ENCODE data around the gene ELL. TPM values are rescaled to one million over a fixed set of nuclear protein-coding genes. Genes with fewer than 3 reads are reported as not detected.
A peak's percentile ranks its signal among the peaks of the same experiment; 100 is the strongest.
"Not testable (repeated sequence)": the region's sequence is repeated elsewhere in the genome, so short reads cannot be mapped to it uniquely, and the experiment has no call there.

Gene ELL
- total RNA-seq, 1 experiment from 2014 or later: 18.6 TPM

DNA sequence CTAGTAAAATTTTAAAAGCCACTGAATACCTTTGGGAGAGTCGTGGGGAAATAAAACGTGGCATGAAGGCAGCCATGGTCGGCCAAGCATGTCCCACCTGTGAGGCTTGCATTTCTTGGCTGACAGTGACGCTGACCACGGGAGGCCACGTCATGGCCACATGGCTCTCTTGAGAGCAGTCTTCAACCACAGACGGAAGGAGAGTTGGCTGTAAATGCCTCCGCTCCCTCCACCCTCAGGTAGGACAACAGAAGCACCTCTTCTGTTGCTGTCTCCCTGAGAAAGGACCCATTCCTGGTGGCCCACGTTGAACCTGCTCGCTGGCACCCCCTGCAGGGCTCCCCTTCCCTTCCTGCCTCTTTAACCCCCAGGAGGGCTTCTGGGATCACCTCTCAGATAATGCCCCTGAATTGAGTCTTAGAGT is 113.8 kb downstream of the ELL start:
- ChIA-PET CTCF (no interaction called here), POLR2A (no interaction called here)
- in situ Hi-C loops (cut with HindIII; ENCODE audit: low pct_unique_long_range_greater_than_20kb, low sequenced_read_pairs): no loop called here

DNA sequence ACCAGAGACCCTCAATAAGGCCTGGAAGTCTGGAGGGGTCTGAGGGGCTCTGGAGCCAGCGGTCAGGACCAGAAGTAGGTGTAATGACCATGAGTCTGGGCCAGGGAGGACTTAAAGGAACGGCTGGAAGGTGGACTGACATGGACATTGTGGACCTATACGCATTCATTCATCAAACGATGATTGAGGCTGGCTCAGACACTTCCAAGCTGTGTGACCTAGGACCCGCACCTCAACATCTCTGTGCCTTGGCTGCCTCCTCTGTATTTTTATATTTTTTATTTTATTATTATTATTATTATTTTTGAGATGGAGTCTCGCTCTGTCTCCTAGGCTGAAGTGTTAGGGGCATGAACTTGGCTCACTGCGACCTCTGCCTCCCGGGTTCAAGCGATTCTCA is 115.1 kb downstream of the ELL start:
- BruUV-seq (replicated peaks): no TSS peak
- TF ChIP-seq, protein P1, sequence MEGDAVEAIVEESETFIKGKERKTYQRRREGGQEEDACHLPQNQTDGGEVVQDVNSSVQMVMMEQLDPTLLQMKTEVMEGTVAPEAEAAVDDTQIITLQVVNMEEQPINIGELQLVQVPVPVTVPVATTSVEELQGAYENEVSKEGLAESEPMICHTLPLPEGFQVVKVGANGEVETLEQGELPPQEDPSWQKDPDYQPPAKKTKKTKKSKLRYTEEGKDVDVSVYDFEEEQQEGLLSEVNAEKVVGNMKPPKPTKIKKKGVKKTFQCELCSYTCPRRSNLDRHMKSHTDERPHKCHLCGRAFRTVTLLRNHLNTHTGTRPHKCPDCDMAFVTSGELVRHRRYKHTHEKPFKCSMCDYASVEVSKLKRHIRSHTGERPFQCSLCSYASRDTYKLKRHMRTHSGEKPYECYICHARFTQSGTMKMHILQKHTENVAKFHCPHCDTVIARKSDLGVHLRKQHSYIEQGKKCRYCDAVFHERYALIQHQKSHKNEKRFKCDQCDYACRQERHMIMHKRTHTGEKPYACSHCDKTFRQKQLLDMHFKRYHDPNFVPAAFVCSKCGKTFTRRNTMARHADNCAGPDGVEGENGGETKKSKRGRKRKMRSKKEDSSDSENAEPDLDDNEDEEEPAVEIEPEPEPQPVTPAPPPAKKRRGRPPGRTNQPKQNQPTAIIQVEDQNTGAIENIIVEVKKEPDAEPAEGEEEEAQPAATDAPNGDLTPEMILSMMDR (IDR thresholded peaks at IDR 0.05): 0 out of 2 replicates have a peak, but pooled peaks have one; percentile 19
- TF ChIP-seq, protein P2, sequence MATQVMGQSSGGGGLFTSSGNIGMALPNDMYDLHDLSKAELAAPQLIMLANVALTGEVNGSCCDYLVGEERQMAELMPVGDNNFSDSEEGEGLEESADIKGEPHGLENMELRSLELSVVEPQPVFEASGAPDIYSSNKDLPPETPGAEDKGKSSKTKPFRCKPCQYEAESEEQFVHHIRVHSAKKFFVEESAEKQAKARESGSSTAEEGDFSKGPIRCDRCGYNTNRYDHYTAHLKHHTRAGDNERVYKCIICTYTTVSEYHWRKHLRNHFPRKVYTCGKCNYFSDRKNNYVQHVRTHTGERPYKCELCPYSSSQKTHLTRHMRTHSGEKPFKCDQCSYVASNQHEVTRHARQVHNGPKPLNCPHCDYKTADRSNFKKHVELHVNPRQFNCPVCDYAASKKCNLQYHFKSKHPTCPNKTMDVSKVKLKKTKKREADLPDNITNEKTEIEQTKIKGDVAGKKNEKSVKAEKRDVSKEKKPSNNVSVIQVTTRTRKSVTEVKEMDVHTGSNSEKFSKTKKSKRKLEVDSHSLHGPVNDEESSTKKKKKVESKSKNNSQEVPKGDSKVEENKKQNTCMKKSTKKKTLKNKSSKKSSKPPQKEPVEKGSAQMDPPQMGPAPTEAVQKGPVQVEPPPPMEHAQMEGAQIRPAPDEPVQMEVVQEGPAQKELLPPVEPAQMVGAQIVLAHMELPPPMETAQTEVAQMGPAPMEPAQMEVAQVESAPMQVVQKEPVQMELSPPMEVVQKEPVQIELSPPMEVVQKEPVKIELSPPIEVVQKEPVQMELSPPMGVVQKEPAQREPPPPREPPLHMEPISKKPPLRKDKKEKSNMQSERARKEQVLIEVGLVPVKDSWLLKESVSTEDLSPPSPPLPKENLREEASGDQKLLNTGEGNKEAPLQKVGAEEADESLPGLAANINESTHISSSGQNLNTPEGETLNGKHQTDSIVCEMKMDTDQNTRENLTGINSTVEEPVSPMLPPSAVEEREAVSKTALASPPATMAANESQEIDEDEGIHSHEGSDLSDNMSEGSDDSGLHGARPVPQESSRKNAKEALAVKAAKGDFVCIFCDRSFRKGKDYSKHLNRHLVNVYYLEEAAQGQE (IDR thresholded peaks at IDR 0.05; ENCODE audit: insufficient read depth in 1 of 2, low read depth in 2 of 2, low read length in 1 of 2): no peak
- in situ Hi-C loops (cut with HindIII; ENCODE audit: low pct_unique_long_range_greater_than_20kb, low sequenced_read_pairs) (no loop called here), intact Hi-C loops (cut with micrococcal nuclease; ENCODE audit: unreplicated experiment) (no loop called here)
- DNase-seq (ENCODE audit: low read depth, low spot score) (no peak), ATAC-seq (no peak)
- CTCF ChIA-PET: no interaction called here
- Histone ChIP-seq H3K27ac (ENCODE audit: low read length) (no peak overlapping the region), H3K36me3 (ENCODE audit: control insufficient read depth, insufficient read depth, low read length) (no peaks in the 10 kb centered on the region), H3K27me3 (ENCODE audit: control insufficient read depth, insufficient read depth, low read length) (no peaks in the 10 kb centered on the region), H3K9me3 (ENCODE audit: control insufficient read depth, insufficient read depth, low read depth, low read length) (no peaks in the 10 kb centered on the region), H3K4me3 (ENCODE audit: low read depth in 2 of 2, low read length in 2 of 2) (no peak overlapping the region), H3K4me1 (ENCODE audit: control insufficient read depth, insufficient read depth, low read length) (peaks cover 3% of the 10 kb centered on the region; the same call in 1 of the 2 replicates)
- POLR2A ChIA-PET: no interaction called here

More for the DNA sequence above, 113.8 kb downstream of the ELL start:
- no peak overlapping the region for H3K4me3 ChIP-seq (ENCODE audit: low read depth in 2 of 2, low read length in 2 of 2)
- no peak for TF ChIP-seq TCF7L2 (IDR thresholded peaks at IDR 0.05; ENCODE audit: low read depth, low read length)
- TF ChIP-seq, protein P1 (IDR thresholded peaks at IDR 0.05): peak; percentile 68
- peak overlapping the region; percentile 29; the same call in 1 of the 2 replicates for H3K27ac ChIP-seq (ENCODE audit: low read length)
- H3K4me1 ChIP-seq (ENCODE audit: control insufficient read depth, insufficient read depth, low read length): no peaks in the 10 kb centered on the region
- no peaks in the 10 kb centered on the region for H3K36me3 ChIP-seq (ENCODE audit: control insufficient read depth, insufficient read depth, low read length)
- no peaks in the 10 kb centered on the region for H3K27me3 ChIP-seq (ENCODE audit: control insufficient read depth, insufficient read depth, low read length)
- DNase-seq (ENCODE audit: low read depth, low spot score): no peak
- H3K9me3 ChIP-seq (ENCODE audit: control insufficient read depth, insufficient read depth, low read depth, low read length): no peaks in the 10 kb centered on the region
- BruUV-seq (replicated peaks): no TSS peak
- no peak for ATAC-seq
- intact Hi-C loops (cut with micrococcal nuclease; ENCODE audit: unreplicated experiment): no loop called here

DNA sequence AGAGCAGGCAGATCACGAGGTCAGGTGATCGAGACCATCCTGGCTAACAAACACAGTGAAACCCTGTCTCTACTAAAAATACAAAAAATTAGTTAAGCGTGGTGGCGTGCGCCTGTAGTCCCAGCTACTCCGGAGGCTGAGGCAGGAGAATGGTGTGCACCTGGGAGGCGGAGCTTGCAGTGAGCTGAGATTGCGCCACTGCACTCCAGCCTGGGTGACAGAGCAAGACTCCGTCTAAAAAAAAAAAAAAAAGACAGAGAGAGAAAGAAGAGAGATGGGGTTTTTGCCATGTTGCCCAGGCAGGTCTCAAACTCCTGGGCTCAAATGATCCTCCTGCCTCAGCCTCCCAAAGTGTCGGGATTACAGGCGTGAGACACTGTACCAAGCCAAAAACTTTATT is 116.1 kb downstream of the ELL start:
- H3K4me3 ChIP-seq (ENCODE audit: low read depth in 2 of 2, low read length in 2 of 2); ATAC-seq; H3K4me1 ChIP-seq (ENCODE audit: control insufficient read depth, insufficient read depth, low read length); intact Hi-C loops (cut with micrococcal nuclease; ENCODE audit: unreplicated experiment); H3K9me3 ChIP-seq (ENCODE audit: control insufficient read depth, insufficient read depth, low read depth, low read length); H3K27me3 ChIP-seq (ENCODE audit: control insufficient read depth, insufficient read depth, low read length); in situ Hi-C loops (cut with HindIII; ENCODE audit: low pct_unique_long_range_greater_than_20kb, low sequenced_read_pairs); BruUV-seq (replicated peaks); H3K27ac ChIP-seq (ENCODE audit: low read length); CTCF ChIA-PET; H3K36me3 ChIP-seq (ENCODE audit: control insufficient read depth, insufficient read depth, low read length); DNase-seq (ENCODE audit: low read depth, low spot score): not testable (repeated sequence)
- POLR2A ChIA-PET: interaction anchor here (0.7 kb wide), 1 partner anchor 77 kb away, joined by 7 read pairs; no protein-coding TSS in a partner anchor

DNA sequence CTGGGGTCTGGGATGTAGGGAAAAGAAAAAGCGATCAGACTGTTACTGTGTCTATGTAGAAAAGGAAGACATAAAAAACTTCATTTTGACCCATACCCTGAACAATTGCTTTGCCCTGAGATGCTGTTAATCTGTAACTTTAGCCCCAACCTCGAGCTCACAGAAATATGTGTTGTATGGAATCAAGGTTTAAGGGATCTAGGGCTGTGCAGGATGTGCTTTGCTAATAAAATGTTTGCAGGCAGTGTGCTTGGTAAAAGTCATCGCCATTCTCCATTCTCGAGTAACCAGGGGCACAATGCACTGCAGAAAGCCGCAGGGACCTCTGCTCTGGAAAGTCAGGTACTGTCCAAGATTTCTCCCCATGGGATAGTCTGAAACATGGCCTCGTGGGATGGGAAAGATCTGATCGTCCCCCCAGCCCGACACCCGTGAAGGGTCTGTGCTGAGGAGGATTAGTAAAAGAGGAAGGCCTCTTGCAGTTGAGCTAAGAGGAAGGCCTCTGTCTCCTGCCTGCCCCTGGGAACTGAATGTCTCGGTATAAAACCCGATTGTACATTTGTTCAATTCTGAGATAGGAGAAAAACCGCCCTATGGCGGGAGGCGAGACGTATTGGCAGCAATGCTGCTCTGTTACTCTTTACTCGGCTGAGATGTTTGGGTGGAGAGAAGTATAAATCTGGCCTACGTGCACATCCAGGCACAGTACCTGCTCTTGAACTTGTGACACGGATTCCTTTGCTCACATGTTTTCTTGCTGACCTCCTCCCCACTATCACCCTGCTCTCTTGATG is 119.2 kb downstream of the ELL start:
- H3K4me3 ChIP-seq (ENCODE audit: low read depth in 2 of 2, low read length in 2 of 2); H3K9me3 ChIP-seq (ENCODE audit: control insufficient read depth, insufficient read depth, low read depth, low read length); H3K27me3 ChIP-seq (ENCODE audit: control insufficient read depth, insufficient read depth, low read length); H3K36me3 ChIP-seq (ENCODE audit: control insufficient read depth, insufficient read depth, low read length); in situ Hi-C loops (cut with HindIII; ENCODE audit: low pct_unique_long_range_greater_than_20kb, low sequenced_read_pairs); DNase-seq (ENCODE audit: low read depth, low spot score); H3K27ac ChIP-seq (ENCODE audit: low read length); H3K4me1 ChIP-seq (ENCODE audit: control insufficient read depth, insufficient read depth, low read length); BruUV-seq (replicated peaks); intact Hi-C loops (cut with micrococcal nuclease; ENCODE audit: unreplicated experiment); POLR2A ChIA-PET; ATAC-seq: not testable (repeated sequence)
- CTCF ChIA-PET: interaction anchor here (0.6 to 0.8 kb wide), 2 partner anchors 74 to 113 kb away, joined by 3 read pairs; no protein-coding TSS in a partner anchor
